Neural crest cell (in vitro differentiated cells): ENCODE results near the gene DHRS12. TPM values are rescaled to one million over a fixed set of nuclear protein-coding genes. Genes with fewer than 3 reads are reported as not detected.

Source experiments
- DNase-seq: peaks from one replicate; pipeline ENCODE4 v3.0.0; 2021; ENCODE audit warnings: low read depth, mixed read lengths, low spot score
- H3K27ac Mint-ChIP-seq: one replicate; pipeline ENCODE4 v1.8.0; 2021; ENCODE audit warnings: mild to moderate bottlenecking, mixed read lengths; ENCODE audit not compliant: unreplicated experiment
- H3K27me3 Mint-ChIP-seq: 2 replicates; pipeline ENCODE4 v1.8.0; 2021; ENCODE audit warnings: low read depth, mild to moderate bottlenecking, mixed read lengths
- H3K36me3 Mint-ChIP-seq: 2 replicates; pipeline ENCODE4 v1.8.0; 2021; ENCODE audit warnings: low read depth, mild to moderate bottlenecking, mixed read lengths
- H3K4me1 Mint-ChIP-seq: 2 replicates; pipeline ENCODE4 v1.8.0; 2021; ENCODE audit warnings: mixed read lengths
- H3K4me3 Mint-ChIP-seq: one replicate; pipeline ENCODE4 v1.8.0; 2021; ENCODE audit warnings: mild to moderate bottlenecking, mixed read lengths
- H3K9me3 Mint-ChIP-seq: 2 replicates; pipeline ENCODE4 v1.8.0; 2021; ENCODE audit warnings: mixed read lengths
- CTCF ChIP-seq: fragments of 200-600 bp; sonication (generic); conservative IDR thresholded peaks from 2 replicates; pipeline ENCODE4 v1.5.0; 2021; ENCODE audit warnings: antibody characterized with exemption, mild to moderate bottlenecking
- total RNA-seq: library from RNA; stranded (reverse); gene quantifications from 2 replicates; pipeline ENCODE4 v1.2.1, GENCODE V29; 2021

DHRS12 gene
- total RNA-seq, 1 donor from 2014 or later: 9.3 TPM

- Mint-ChIP-seq H3K9me3 (peaks cover 2% of the 10 kb centered on the region), H3K27ac (peak overlapping the region; percentile 22), H3K4me3 (no peak overlapping the region), H3K36me3 (peaks cover 5% of the 10 kb centered on the region), H3K27me3 (no peaks in the 10 kb centered on the region), H3K4me1 (peaks cover 16% of the 10 kb centered on the region)
- TF ChIP-seq CTCF: no peak
- no peak for DNase-seq
Observed at GRCh38 chr13:51733374-51734298, 70.3 kb downstream of the DHRS12 start.

- H3K9me3 Mint-ChIP-seq: peaks cover 3% of the 10 kb centered on the region
- H3K36me3 Mint-ChIP-seq: peaks cover 7% of the 10 kb centered on the region
- H3K4me3 Mint-ChIP-seq: no peak overlapping the region
- TF ChIP-seq CTCF: no peak
- no peak overlapping the region for H3K27ac Mint-ChIP-seq
- no peaks in the 10 kb centered on the region for H3K27me3 Mint-ChIP-seq
- peaks cover 25% of the 10 kb centered on the region for H3K4me1 Mint-ChIP-seq
- DNase-seq: no peak
Observed at GRCh38 chr13:51731759-51732158, 72.2 kb downstream of the DHRS12 start.

GRCh38 chr13:51730927-51731326, 73.0 kb downstream of the DHRS12 start:
- Mint-ChIP-seq H3K4me3 (no peak overlapping the region), H3K9me3 (peaks cover 3% of the 10 kb centered on the region), H3K36me3 (peaks cover 7% of the 10 kb centered on the region), H3K27ac (no peak overlapping the region), H3K27me3 (no peaks in the 10 kb centered on the region), H3K4me1 (peaks cover 25% of the 10 kb centered on the region)
- no peak for TF ChIP-seq CTCF
- no peak for DNase-seq

- Mint-ChIP-seq H3K27me3 (no peaks in the 10 kb centered on the region), H3K9me3 (peaks cover 3% of the 10 kb centered on the region), H3K27ac (no peak overlapping the region), H3K4me1 (peaks cover 25% of the 10 kb centered on the region), H3K36me3 (peaks cover 7% of the 10 kb centered on the region), H3K4me3 (no peak overlapping the region)
- TF ChIP-seq CTCF: no peak
- DNase-seq: no peak
Observed at GRCh38 chr13:51729866-51730553, 74.0 kb downstream of the DHRS12 start.

- Mint-ChIP-seq H3K27me3 (no peaks in the 10 kb centered on the region), H3K4me1 (peaks cover 25% of the 10 kb centered on the region), H3K27ac (no peak overlapping the region), H3K9me3 (peaks cover 3% of the 10 kb centered on the region), H3K4me3 (no peak overlapping the region), H3K36me3 (peaks cover 7% of the 10 kb centered on the region)
- TF ChIP-seq CTCF: no peak
- no peak for DNase-seq
Observed at GRCh38 chr13:51728972-51729371, 75.0 kb downstream of the DHRS12 start.
